K562 (cell line): Measurements from ENCODE around the gene PTGIR. TPM values are rescaled to one million over a fixed set of nuclear protein-coding genes. Genes with fewer than 3 reads are reported as not detected.

Source experiments
- CEBPB ChIP-seq: fragments of 450-650 bp; IDR thresholded peaks from 2 replicates; pipeline ENCODE4 v1.6.1; 2016; ENCODE audit warnings: missing genetic modification characterization, missing compliant biosample characterization
- FOXJ3 ChIP-seq: sonication (generic); formaldehyde crosslinking; IDR thresholded peaks from 2 replicates; pipeline ENCODE4 v1.4.0; 2020; ENCODE audit warnings: mild to moderate bottlenecking, missing genetic modification reagents
- GATAD2A ChIP-seq: fragments of 450-650 bp; IDR thresholded peaks from 2 replicates; pipeline ENCODE4 v1.6.1; 2017
- HDAC3 ChIP-seq: fragments of 450-650 bp; IDR thresholded peaks from 2 replicates; pipeline ENCODE4 v1.6.1; 2018; ENCODE audit warnings: borderline replicate concordance, mild to moderate bottlenecking, moderate library complexity; ENCODE audit not compliant: partially characterized antibody
- HEY1 ChIP-seq: fragments of 250-450 bp; sonication (Bioruptor Pico); IDR thresholded peaks from 2 replicates; pipeline ENCODE4 v1.5.0; 2020; ENCODE audit warnings: mild to moderate bottlenecking, moderate library complexity, borderline replicate concordance
- HNRNPUL1 ChIP-seq: fragments of 200-400 bp; formaldehyde crosslinking; IDR thresholded peaks from 2 replicates; pipeline ENCODE4 v1.6.1; 2017; ENCODE audit warnings: low read length
- KAT8 ChIP-seq: fragments of 450-650 bp; IDR thresholded peaks from 2 replicates; pipeline ENCODE4 v1.6.1; 2016; ENCODE audit warnings: low read depth, mild to moderate bottlenecking
- NCOA6 ChIP-seq: fragments of 450-650 bp; IDR thresholded peaks from 2 replicates; pipeline ENCODE4 v1.6.1; 2017; ENCODE audit warnings: mild to moderate bottlenecking
- POLR2H ChIP-seq: IDR thresholded peaks from 2 replicates; pipeline ENCODE4 v1.6.1; 2016; ENCODE audit warnings: missing genetic modification characterization, low read depth, mild to moderate bottlenecking, control low read depth, missing compliant biosample characterization, moderate library complexity
- PTTG1 ChIP-seq: fragments of 450-650 bp; IDR thresholded peaks from 2 replicates; pipeline ENCODE4 v1.6.1; 2016; ENCODE audit warnings: low read depth, mild to moderate bottlenecking, missing genetic modification characterization, missing compliant biosample characterization
- SRSF3 ChIP-seq: fragments of 200-400 bp; formaldehyde crosslinking; IDR thresholded peaks from 2 replicates; pipeline ENCODE4 v1.6.1; 2016; ENCODE audit warnings: mild to moderate bottlenecking, low read length, moderate library complexity; ENCODE audit not compliant: insufficient read depth
- TAL1 ChIP-seq: fragments of 450-650 bp; IDR thresholded peaks from 2 replicates; pipeline ENCODE4 v1.6.1; 2016; ENCODE audit warnings: mild to moderate bottlenecking
- ZBTB1 ChIP-seq: sonication (generic); formaldehyde crosslinking; IDR thresholded peaks from 2 replicates; pipeline ENCODE4 v1.8.1; 2023; ENCODE audit warnings: missing genetic modification reagents, low read depth, mild to moderate bottlenecking, borderline replicate concordance
- ZFPM2 ChIP-seq: fragments of 250-450 bp; sonication (Bioruptor Pico); IDR thresholded peaks from 2 replicates; pipeline ENCODE4 v1.5.1; 2022; ENCODE audit warnings: mild to moderate bottlenecking
- ZNF561 ChIP-seq: fragments of 450-650 bp; formaldehyde crosslinking; conservative IDR thresholded peaks from 2 replicates; pipeline ENCODE4 v1.4.0; 2020; ENCODE audit warnings: mild to moderate bottlenecking, moderate library complexity
- ZSCAN32 ChIP-seq: fragments of 450-650 bp; formaldehyde crosslinking; IDR thresholded peaks from 2 replicates; pipeline ENCODE4 v1.4.0; 2020; ENCODE audit warnings: mild to moderate bottlenecking, moderate library complexity
- polyA plus RNA-seq, 8 experiments: library from polyadenylated mRNA; depleted of rRNA in 4 of 8; stranded (reverse) in 5 of 8; unstranded in 3 of 8; fragments of >200 nt; fragmentation: Nextera tagmentation in 2 of 8; fragmentation: Illumina TruSeq in 1 of 8; extraction: Ambion mirVana in 2 of 8; extraction: Trizol in 1 of 8; gene quantifications; 2 replicates each; pipeline versions ENCODE4 v1.2.1 to v1.2.3, GENCODE V29; 2011 to 2014; ENCODE audit warnings: inconsistent platforms in 1 of 8, missing spikeins in 1 of 8
- total RNA-seq, 7 experiments: library from RNA; depleted of rRNA in 6 of 7; stranded (reverse); fragments of >200 nt in 6 of 7; fragmentation: Illumina TruSeq in 2 of 7; extraction: Trizol in 2 of 7; gene quantifications; 2 replicates each; pipeline versions ENCODE4 v1.2.1 to v1.2.3, GENCODE V29; 2011 to 2021; ENCODE audit warnings: low replicate concordance in 1 of 7
- TF ChIP-seq, protein P1 (sequence below): fragments of 250-450 bp; sonication (Bioruptor Pico); IDR thresholded peaks from 2 replicates; pipeline ENCODE4 v1.5.0; 2021; ENCODE audit warnings: mild to moderate bottlenecking, moderate library complexity
- TF ChIP-seq, protein P2 (sequence below): fragments of 250-450 bp; sonication (Bioruptor Pico); IDR thresholded peaks from 2 replicates; pipeline ENCODE4 v1.8.0; 2021; ENCODE audit warnings: moderate library complexity, mild to moderate bottlenecking, inconsistent platforms
- TF ChIP-seq, protein P3 (sequence below): sonication (generic); formaldehyde crosslinking; IDR thresholded peaks from 2 replicates; pipeline ENCODE4 v1.8.0; 2022; ENCODE audit warnings: mild to moderate bottlenecking, low read depth, missing genetic modification reagents
- TF ChIP-seq, protein P4 (sequence below): fragments of 250-450 bp; sonication (Bioruptor Pico); IDR thresholded peaks from 2 replicates; pipeline ENCODE4 v1.5.0; 2020; ENCODE audit warnings: mild to moderate bottlenecking, borderline replicate concordance

PTGIR gene
- total and polyA plus RNA-seq, 9 of the 15 experiments (the other 6 are each of a cell fraction or from before 2014, with no cell fraction given): 0.11 to 3.4 (median 1.1) TPM; not detected in 1

DNA sequence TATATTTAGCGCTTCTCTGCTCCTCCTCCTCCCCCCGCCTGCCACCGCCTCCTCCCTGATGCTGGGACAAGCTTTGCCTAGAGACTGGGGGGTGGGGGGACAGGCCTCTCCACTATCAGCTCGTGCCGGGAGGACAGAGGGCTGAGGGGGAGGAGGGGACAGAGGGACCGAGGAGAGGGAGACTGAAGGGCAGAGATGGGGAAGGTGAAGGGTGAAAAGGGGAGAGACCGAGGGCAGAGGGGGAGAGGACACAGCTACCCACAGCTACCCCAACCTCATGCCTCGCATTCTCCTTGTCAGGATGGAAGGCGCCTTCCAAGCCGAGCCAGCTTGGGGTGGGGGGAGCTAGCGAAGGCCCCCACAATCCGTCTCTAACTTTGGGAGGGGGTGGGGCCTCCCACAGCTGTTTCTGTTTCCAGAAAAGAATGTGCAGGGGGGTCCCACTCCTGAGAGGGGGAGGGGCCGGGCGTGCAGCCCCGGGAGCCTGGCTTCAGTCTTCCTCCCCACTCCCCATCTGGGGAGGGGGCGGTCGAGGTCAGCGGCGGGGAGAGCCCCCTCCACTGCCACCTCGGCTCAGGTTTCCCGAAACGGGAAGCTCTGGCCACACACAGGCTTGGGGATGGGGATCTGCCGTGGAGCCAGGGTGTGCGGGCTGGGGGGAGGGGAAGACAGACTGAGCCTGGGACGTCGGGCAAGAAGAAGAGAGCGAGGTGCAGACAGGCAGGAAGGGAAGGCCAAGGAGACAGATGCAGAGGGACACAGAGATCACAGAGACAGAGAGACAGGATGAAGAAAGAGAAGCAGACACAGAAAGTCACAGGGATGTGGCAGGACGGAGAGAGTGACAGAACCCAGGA is 34.5 kb upstream of the PTGIR start (continued):
- TF ChIP-seq, protein P1, sequence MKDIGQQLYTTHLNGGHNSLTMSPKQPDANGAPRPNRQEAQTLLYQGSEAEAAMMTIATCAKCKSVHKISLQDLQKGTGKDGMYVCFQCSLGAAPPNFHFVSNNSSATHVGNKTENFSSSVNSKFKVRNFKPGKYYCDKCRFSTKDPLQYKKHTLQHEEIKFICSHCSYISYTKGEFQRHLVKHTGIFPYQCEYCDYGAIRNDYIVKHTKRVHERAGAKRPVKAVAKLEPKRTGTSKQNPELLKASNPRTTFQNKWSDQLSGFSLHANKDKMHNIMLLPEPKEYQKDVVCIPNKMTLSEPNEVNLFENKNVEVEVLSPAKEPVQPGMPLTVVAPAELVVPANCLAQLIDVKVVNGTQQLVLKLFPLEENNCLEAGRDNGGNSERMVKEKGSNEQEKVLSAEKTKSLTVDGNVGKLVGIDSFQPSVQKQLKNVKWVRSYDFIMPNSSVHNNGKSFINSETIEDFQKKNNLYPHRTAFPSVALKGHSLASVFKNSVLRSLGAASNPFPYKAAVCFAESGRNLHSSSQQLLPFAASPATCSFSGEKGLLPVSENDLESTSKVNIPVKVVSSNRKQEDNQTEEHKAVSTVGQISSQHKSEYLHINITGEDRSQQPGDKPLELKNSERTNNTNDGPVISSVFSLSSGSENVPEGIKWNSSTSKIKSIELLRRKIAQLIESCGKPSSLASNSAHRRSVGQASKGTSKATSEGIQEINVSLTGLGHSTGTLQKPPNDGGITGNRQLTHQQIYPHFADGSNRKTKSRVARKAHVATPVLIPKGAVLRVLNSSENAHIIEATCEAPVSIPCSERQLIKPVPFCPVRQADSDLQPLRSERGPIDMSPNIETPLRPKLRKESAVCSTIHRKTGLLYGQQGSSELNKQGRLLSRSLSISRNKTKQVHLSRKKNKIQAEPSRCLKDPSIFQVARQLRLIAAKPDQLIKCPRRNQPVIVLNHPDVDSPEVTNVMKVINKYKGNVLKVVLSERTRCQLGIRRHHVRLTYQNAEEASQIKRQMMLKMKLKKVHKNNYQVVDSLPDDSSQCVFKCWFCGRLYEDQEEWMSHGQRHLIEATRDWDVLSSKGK: no peak
- TF ChIP-seq HNRNPUL1 (no peak), SRSF3 (no peak), CEBPB (no peak), ZSCAN32 (CRISPR knock-in tag) (0 out of 2 replicates have a peak, but pooled peaks have one; percentile 18), NCOA6 (no peak), ZFPM2 (no peak), GATAD2A (0 out of 2 replicates have a peak, but pooled peaks have one; percentile 30), FOXJ3 (CRISPR knock-in tag) (no peak), HEY1 (CRISPR knock-in tag) (no peak), HDAC3 (no peak), POLR2H (tag) (no peak), KAT8 (no peak), ZBTB1 (no peak), TAL1 (peak; percentile 33; the same call in 1 of the 2 replicates), ZNF561 (CRISPR knock-in tag) (no peak), PTTG1 (no peak)
- TF ChIP-seq, protein P2, sequence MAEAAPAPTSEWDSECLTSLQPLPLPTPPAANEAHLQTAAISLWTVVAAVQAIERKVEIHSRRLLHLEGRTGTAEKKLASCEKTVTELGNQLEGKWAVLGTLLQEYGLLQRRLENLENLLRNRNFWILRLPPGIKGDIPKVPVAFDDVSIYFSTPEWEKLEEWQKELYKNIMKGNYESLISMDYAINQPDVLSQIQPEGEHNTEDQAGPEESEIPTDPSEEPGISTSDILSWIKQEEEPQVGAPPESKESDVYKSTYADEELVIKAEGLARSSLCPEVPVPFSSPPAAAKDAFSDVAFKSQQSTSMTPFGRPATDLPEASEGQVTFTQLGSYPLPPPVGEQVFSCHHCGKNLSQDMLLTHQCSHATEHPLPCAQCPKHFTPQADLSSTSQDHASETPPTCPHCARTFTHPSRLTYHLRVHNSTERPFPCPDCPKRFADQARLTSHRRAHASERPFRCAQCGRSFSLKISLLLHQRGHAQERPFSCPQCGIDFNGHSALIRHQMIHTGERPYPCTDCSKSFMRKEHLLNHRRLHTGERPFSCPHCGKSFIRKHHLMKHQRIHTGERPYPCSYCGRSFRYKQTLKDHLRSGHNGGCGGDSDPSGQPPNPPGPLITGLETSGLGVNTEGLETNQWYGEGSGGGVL (CRISPR knock-in tag): no peak
- TF ChIP-seq, protein P3, sequence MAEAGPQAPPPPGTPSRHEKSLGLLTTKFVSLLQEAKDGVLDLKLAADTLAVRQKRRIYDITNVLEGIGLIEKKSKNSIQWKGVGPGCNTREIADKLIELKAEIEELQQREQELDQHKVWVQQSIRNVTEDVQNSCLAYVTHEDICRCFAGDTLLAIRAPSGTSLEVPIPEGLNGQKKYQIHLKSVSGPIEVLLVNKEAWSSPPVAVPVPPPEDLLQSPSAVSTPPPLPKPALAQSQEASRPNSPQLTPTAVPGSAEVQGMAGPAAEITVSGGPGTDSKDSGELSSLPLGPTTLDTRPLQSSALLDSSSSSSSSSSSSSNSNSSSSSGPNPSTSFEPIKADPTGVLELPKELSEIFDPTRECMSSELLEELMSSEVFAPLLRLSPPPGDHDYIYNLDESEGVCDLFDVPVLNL (CRISPR knock-in tag): no peak
- TF ChIP-seq, protein P4, sequence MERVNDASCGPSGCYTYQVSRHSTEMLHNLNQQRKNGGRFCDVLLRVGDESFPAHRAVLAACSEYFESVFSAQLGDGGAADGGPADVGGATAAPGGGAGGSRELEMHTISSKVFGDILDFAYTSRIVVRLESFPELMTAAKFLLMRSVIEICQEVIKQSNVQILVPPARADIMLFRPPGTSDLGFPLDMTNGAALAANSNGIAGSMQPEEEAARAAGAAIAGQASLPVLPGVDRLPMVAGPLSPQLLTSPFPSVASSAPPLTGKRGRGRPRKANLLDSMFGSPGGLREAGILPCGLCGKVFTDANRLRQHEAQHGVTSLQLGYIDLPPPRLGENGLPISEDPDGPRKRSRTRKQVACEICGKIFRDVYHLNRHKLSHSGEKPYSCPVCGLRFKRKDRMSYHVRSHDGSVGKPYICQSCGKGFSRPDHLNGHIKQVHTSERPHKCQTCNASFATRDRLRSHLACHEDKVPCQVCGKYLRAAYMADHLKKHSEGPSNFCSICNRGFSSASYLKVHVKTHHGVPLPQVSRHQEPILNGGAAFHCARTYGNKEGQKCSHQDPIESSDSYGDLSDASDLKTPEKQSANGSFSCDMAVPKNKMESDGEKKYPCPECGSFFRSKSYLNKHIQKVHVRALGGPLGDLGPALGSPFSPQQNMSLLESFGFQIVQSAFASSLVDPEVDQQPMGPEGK (CRISPR knock-in tag): no peak
